Islet of Langerhans (tissue), 1 donor: ENCODE measurements around the gene FCRL6.

Experiments
- FAIRE-seq: peaks from one replicate; lab custom pipeline; 2011; peaks lifted over from hg19 to GRCh38; lab: Jason Lieb, UNC

The FCRL6 gene, protein sequence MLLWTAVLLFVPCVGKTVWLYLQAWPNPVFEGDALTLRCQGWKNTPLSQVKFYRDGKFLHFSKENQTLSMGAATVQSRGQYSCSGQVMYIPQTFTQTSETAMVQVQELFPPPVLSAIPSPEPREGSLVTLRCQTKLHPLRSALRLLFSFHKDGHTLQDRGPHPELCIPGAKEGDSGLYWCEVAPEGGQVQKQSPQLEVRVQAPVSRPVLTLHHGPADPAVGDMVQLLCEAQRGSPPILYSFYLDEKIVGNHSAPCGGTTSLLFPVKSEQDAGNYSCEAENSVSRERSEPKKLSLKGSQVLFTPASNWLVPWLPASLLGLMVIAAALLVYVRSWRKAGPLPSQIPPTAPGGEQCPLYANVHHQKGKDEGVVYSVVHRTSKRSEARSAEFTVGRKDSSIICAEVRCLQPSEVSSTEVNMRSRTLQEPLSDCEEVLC

DNA sequence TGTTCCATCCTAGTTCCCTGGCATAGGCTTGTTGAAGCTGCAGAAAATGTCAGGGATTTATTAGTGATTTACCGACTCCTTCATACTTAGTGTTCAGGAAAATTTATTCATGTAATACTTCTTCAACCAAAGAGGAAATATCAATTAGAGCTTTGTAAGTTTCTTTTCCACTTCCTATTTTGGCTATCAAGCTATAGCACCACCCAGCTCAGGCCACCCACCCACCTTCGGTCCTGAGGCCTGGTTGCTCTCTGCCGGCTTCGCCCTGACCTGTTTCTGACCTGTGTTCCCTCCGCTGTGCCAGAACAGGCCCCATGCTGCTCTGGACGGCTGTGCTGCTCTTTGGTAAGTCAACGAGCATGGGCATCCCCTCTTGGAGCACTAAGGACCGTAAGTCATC is at the start of gene FCRL6:
FCRL6 (plus strand) TSS at position 250 of the 400 bp plus-strand sequence; CDS start at position 315, 65 bp downstream.
- FAIRE-seq, result no peak

DNA sequence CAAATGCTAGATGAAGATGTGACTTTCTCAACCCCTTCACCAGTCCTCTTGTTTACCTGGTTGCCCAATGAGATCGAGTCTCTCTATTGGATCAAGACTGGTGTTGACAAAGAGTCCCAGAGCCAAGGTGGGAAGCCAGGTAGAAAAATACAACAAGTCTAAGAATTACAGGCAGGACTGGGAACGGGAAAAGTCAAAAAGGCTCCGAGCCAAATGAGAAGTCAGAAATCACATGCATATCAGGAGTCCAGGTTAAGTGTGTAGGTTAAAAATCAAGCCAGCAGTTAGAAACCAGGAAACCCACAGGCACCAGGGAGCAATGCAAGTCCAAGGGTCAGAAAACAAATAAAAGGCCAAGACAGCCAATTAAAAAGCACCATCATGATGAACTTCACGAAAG is 48.8 kb upstream of the FCRL6 start:
- no peak for FAIRE-seq

DNA sequence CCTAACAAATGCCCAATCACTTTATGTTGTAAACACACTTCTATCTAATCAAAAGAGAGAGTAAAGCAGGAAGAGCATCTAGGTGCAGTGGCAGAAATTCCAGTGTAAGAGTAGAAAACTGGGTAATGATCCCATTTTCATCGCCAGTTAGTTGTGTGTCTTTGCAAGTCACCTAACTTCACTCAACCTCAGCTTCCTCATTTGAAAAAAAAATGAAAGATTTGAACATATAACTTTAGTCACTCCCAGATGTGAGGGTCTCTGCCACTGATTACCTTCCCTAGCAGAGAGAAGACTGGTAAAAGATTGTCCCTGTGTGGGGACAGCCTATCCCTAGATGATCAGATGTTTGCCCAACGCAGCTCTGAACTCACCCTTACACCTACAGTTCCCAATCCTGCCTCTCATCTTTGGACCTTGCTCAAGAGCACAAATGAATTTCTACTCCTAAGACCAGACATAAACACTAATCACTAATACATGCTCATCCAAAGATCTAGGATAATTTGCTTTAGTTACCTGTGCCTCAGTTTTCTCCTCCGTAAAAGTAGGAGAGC is 46.6 kb upstream of the FCRL6 start:
- FAIRE-seq, result no peak

DNA sequence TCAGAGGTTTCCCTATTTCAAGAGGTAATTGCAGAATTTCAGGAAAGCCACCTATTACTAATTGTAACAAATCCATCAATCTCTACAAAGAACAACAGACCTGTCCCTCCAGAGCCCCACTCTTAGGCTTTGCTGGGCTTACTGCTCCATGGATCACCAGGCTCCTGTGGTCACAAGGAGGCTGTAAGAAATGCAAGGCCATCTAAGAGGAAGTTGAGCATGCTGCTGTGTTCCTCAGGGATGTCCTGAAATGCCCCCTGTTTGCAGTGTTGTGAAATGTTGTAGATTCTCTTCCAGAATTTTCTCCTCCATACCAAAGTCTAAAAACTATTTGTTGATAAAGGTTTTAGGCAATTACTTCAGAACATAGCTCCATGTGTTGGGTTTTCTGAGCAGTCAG is 45.8 kb upstream of the FCRL6 start:
- no peak for FAIRE-seq

DNA sequence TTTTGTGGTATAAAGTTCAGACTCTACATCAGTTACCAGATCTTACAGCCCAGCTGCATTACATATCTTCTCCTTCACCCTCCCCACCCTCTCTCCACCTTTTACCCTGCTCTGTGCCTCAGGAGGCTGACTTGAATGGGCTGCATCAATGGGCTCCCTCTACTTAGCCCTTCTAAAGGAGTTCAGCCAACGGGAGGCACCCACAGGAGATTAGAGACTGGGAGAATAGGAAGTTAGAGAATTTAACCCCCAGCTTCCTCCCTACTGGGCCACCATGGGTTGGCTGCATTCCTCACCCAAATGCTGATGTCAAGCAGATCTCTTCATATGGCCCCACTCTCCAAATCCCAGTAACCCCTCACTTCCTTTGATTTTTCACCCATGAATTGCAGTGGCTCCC is 38.5 kb upstream of the FCRL6 start:
- FAIRE-seq, result no peak

DNA sequence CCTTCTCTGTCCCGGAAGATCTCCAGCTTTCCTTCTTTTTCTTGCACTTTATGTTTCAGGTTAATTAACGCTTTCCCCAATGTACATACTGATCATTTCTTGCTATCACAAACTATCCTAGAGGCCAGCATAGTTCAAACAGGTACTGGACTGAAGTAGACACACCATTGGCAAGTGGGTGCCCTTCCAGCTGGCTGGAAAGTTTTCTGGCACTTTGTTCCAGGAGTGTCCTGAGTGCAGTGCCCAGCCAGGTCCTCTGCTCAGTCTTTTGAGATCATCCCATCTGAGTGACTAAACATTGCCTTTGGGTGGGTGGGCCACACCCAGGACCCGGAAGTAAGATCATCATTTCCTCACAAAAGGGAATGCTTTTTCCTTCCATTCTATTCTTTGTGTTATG is 36.4 kb upstream of the FCRL6 start:
- FAIRE-seq, result no peak

DNA sequence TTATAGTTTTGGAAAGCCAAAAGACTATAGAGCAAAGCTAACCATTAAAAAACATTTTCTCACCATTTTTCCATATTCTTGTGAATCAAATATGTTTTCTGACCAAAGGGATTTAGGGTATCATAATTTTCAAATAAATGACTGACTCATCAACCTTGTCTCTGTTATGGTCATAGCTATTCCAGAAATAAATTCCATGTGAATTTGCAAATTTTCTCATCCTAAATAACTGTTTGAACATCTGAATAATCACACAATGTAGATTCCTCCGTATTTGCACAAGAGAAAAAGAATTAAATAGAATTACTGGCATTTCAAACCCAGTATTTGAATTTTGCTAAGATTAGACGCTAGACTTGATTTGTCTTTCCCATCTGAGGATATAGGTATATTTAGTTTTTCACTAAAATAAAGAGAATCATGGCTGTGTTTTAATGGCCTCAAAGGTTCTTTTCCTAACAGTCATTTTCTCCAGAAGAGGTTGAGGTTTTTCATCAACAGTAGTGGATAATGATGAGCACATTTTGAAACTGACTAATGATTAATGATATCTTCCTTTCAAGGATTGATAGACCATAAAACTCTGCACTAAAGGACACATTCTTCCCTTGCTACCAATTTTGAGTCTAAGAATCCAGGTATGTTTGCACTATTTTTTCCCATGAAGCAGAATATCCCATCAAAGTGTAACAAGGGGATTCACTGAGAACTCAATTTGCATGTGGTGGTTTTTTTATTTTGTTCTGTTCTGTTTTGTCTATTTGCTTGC is 30.8 kb upstream of the FCRL6 start:
- FAIRE-seq, result no peak

DNA sequence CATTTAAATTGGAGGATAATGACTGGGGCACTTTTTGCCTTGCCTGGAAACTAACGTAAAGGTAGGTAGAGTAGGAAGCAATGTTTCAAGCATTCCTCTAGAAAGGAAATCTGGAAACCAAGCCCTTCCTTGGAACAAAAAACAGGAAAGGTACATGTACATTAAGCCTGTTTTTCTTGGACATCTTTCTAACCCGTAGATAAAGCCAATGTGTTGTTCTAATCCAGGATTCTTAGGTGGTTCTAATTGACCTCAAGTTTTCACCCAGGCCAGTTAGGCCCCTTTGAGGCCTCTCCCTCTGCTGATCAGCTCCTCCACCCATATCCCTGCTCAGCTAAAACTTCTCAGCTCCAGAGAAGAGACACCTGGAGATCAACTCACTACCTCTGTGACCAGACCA is 27.7 kb upstream of the FCRL6 start:
- FAIRE-seq, result no peak

DNA sequence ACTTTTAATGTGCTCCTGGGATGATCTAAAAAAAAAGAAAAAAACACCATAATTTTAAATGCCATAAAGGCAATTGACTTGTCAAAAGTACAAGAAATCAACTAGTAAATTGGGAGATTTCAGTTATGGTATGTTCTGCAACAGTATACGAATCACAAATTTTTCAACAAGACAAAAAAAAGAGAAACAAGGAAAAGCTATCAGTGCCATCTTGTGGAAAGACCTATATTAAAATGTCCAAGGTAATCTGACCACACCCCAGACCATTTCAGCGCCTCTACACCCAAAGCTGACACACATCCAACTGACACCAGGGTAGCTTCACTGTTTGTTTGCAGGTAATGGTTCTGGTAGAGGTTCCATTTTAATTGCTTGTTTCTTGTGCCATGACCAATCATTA is 26.4 kb upstream of the FCRL6 start:
- no peak for FAIRE-seq

DNA sequence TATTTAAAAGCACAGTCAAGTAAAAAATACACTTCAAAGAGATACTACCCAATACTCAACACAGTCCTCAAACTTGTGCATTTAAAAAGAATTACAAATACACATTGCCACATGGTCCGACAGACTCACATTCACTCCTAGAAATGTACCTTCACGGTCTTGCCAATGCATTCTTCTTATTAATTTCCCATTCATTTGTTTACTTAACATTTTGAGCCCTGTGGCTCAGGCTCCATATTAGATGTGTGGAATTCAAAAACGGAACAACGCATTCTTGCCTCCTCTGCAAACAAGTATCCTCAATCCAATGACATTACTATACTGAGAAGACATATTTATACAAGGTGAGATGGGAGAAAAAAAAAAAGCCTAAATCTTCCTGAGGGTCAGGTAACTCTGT is 23.9 kb upstream of the FCRL6 start:
- FAIRE-seq, result no peak

DNA sequence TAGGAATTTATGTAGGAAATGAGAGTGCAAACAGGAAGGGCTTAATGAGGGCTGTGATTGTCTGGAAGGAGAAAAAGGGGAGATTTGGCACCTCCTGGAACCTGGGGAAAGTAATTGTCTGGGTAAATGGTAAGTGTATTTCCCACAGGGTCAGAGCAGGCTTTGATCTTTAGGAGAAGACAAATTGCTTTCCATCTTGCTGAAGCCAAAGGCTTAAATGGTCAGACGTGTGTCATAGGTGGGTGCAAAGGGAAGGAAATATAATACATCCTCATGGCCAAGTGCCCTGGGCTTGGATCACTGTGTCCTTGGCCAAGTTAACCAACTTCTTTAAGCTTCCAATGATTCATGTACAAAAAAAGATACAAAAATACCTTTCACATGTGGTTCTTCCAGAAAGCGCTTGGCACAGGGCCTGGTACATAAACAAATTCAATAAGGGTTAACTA is 22.7 kb upstream of the FCRL6 start:
- no peak for FAIRE-seq

DNA sequence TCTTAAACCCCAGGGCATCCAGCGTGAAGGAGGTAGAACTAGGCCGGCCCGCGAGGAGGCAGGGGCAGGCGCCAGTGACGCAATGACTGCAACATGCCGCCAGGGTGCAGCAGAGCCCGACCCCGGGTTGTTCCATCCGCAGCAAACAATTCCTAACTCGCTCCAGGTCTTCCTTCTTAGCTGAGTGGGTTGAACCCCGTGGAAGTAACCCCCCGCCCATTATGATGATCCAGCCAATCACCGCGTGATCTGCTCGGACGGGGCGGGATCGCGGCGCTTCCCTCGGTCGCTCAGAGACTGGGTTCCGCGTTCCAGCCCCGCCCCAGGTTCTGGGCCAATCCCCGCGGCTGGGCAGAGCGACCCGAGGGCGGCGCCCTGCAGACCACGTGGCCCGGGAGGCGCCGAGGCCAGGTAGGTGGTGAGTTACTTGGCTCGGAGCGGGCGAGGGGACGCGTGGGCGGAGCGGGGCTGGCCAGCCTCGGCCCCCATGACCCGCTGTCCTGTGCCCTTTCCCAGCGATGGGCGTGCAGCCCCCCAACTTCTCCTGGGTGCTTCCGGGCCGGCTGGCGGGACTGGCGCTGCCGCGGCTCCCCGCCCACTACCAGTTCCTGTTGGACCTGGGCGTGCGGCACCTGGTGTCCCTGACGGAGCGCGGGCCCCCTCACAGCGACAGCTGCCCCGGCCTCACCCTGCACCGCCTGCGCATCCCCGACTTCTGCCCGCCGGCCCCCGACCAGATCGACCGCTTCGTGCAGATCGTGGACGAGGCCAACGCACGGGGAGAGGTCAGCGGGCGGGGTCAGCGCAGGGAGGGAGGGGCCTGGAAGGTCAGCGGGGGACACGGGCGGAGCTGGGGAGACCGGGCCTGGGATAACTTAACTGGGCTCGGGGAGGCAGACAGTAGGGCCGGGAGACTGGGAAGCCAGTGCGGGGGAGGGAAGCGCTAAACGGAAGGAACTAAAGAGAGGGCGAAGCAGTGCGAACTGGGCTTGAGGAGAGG is 21.3 kb upstream of the FCRL6 start, which contains the start of gene DUSP23:
DUSP23 (plus strand) TSS at position 380 of the 1,000 bp plus-strand sequence; CDS start at position 519, 139 bp downstream.
- FAIRE-seq, result no peak

DNA sequence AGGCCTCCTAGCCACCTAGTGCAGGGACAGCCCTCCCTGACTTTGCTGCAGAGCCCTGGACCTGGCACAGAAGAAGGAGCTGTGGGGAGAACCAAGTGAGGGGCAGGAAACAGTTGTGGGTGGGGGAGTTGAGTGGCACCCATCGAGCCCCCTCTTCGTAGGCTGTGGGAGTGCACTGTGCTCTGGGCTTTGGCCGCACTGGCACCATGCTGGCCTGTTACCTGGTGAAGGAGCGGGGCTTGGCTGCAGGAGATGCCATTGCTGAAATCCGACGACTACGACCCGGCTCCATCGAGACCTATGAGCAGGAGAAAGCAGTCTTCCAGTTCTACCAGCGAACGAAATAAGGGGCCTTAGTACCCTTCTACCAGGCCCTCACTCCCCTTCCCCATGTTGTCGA is 20.2 kb upstream of the FCRL6 start:
- no peak for FAIRE-seq

DNA sequence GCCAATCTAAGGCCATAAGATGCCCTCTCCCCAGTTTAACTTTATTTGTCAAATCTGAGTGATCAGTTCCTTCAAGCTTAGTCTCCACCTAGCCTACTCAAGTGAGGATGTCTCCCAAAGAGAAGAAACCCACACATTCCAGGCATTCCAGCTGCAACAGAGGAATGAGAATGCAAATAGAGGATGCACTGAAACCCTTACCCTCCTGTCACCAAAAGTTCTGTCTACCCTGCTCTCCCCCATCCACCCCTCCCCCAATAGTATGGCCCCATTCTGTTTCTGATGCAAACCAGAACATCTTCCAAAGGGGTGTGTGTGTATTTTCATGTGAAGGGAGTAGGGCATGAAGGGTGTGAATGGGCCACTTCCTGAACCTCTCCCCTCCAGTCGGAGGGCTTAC is 18.4 kb upstream of the FCRL6 start:
- no peak for FAIRE-seq

DNA sequence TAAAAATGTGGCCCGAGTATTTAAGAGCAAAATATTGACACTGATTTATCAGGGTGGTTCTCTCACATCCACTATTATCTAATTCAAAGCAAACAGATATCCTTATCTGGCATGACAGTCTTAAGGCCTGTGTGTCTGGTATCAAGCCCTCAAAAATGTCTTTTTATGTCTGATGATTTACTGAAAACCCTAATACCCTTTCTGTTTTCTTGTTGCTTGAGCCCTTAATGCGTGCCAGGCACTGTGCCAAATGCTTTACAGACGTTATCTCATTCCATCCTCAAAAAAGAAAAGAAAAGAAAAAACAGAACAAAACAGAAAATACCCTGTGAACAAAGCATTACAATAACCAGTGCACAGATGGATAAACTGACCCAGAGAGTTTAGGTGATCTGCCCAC is 15.7 kb upstream of the FCRL6 start:
- no peak for FAIRE-seq

DNA sequence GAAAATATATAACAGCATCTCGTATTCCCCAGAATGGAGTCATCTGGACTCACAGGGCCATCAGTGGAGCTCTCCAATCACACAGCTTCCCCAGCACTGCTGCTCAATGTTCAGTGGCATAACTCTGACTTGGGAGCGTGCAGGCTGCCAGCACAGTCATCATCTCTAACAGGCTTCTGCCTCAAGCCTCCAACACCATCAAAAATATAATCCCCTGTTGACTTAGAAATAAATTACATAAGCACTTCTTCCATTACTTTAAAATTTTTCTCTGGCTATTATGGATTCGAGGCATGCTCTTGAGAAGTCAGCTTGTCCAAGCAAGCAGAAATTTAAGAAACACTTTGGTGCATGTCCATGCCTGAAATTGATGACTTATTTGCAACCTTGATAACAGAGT is 15.2 kb upstream of the FCRL6 start:
- FAIRE-seq, result no peak

DNA sequence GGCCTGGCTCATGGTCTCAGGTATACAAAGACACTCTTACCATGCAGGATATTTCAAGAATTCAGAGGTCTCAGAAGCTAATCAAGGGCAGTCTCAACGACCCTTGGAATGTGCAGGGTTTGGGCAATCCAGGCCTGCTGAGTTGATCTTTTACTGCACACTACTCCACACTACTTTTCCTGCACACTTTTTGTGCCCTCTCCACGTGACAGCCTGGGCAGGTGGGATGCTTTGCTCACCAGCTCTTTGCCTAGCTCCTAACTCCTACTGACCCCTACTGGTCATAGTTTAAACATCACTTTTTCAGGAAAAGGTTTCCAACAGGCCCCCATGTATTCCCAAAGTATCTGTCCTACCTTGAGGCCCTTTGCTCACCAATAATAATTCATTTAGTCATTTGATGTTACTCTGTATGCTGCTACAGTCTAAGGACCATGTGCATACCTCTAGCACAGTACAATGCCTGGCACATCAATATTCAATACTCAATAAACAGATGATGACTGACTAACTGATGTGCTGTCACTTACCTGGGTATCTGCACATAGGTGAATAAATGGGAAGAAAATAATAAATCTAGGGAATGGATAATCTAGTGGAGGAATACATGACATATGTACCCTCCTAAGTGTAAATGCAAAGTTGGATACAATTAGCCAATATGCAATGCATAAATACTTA is 11.8 kb upstream of the FCRL6 start:
- no peak for FAIRE-seq

DNA sequence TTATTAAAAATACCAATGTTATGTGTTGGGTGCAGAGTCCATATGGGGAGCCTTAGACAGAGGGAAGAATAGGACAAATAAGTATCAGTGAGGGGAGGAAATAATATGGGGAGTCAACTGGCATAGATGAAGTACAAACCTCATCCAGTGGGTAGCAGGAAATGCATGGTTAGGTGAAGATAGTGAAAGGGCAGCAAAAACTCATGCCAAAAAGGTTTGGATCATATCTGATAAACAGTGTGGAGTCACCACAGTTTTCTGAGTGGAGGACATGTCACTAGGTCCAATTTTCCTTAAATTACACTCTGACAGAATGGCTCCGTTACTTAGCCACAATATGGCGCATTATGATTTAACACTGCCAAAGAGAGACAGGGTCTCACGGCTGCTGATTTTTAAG is 11.1 kb upstream of the FCRL6 start:
- FAIRE-seq, result no peak

DNA sequence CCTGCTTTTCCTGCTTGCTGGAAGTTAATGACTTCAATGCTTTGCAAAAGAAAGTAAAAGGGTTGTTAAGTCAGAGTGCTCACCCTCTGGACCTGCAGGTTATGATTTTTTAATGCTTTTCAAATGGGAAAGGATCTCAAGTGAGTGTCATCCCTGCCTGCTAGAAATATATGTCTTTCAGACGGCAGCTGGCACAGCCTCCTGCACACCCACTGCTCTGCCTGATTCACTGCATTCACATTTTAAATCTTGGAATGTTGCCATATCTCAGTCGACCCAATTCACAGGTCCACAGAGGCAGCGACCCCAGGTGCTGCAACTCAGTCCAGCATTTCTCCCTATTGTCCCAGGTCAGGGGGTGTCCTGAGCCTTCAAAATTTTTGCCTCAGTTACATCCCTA is 10.7 kb upstream of the FCRL6 start:
- no peak for FAIRE-seq

DNA sequence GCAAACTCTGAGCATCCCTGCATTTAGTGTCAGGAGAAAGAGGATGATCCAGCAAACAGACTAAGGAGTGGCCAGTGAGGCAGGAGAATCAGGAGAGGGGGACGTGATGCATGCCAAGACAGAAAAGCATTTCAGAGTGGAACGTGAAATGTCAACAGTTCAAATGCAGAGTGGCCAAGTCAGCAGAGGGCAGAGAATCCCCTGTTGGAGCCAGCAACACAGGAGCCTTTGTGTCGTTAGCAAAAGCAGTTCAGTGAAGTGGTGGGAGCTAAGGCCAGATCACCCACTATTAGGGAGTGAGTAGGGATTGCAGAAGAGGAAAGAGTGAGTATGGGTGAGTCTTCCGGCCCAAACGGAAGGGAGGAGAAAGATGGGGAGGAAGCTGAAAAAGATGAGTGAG is 6.6 kb upstream of the FCRL6 start:
- no peak for FAIRE-seq

DNA sequence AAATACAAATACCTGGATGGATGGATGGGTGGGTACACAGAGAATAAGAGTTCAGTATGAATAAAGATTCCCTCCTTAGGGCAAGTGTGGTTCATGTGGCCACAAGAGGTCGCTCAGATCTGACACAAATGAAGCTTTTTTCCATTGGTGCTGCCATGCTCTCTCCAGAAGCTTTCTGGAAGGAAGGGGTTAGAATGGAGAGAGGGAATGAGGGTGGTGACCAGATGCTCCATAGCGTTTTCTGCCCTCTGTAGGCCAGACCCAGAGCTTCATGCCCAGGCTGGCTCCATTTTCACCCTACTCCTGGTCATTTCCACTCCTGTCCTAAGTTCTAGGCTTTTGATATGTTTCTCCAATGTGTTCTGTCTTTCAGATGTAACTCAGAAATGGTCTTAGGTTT is 3.3 kb upstream of the FCRL6 start:
- peak; percentile 95 for FAIRE-seq
